ENCODE results near the gene STAB2.
"Not testable (repeated sequence)": the region's sequence is repeated elsewhere in the genome, so short reads cannot be mapped to it uniquely, and the experiment has no call there.

STAB2 gene

DNA sequence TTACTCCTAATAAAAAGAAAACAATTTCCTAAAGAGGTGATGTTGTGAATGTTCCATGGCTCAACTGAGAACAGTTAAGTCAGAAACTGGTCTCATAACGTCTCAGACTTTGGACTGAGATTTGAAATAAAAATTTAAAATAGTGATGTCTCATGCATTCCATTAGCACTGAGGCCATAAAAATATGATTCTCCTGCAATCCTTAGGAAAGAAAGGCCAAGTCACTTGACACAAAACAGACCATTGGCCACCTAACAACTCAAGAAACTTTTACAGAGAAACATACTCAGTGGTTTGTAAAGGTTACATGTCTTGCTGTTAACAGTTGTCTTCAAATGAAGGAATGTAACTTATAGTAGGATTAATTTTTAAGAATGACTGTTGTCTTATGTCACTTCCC is 58.1 kb downstream of the STAB2 start:
- DNase-seq, result no peak
- H3K27me3 Mint-ChIP-seq (ENCODE audit: low read depth, poor library complexity), result peaks cover 9% of the 10 kb centered on the region
- no peak overlapping the region for H3K4me3 Mint-ChIP-seq
- H3K4me1 Mint-ChIP-seq, result no peaks in the 10 kb centered on the region
- TF ChIP-seq, protein P1, sequence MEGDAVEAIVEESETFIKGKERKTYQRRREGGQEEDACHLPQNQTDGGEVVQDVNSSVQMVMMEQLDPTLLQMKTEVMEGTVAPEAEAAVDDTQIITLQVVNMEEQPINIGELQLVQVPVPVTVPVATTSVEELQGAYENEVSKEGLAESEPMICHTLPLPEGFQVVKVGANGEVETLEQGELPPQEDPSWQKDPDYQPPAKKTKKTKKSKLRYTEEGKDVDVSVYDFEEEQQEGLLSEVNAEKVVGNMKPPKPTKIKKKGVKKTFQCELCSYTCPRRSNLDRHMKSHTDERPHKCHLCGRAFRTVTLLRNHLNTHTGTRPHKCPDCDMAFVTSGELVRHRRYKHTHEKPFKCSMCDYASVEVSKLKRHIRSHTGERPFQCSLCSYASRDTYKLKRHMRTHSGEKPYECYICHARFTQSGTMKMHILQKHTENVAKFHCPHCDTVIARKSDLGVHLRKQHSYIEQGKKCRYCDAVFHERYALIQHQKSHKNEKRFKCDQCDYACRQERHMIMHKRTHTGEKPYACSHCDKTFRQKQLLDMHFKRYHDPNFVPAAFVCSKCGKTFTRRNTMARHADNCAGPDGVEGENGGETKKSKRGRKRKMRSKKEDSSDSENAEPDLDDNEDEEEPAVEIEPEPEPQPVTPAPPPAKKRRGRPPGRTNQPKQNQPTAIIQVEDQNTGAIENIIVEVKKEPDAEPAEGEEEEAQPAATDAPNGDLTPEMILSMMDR (IDR thresholded peaks at IDR 0.05), result no peak
- H3K36me3 Mint-ChIP-seq (ENCODE audit: low read depth), result no peaks in the 10 kb centered on the region
- no peak overlapping the region for H3K27ac Mint-ChIP-seq
- peaks cover 4% of the 10 kb centered on the region for H3K9me3 Mint-ChIP-seq

DNA sequence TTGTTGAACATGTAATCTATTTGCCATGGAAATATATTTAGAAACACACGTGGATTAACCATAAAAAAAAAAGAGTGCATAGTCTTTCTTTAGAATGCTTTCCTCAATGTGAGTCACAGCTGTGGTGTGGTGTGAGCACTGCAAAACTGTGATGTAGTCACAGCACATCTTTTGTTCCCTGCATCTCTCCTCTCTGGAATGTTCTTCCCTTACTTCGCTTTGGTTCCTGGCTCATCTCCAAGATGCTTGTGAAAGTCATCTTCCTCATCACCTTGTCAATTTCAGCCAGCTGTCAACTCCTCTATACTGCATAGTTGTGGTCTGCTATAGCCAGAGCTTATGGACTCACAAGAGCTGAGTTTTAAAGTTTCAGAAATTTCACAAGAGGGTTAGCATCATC is 60.2 kb downstream of the STAB2 start:
- H3K27ac Mint-ChIP-seq, result no peak overlapping the region
- H3K36me3 Mint-ChIP-seq (ENCODE audit: low read depth), result no peaks in the 10 kb centered on the region
- no peak for DNase-seq
- TF ChIP-seq, protein P1 (IDR thresholded peaks at IDR 0.05), result no peak
- H3K4me3 Mint-ChIP-seq, result no peak overlapping the region
- peaks cover 11% of the 10 kb centered on the region for H3K27me3 Mint-ChIP-seq (ENCODE audit: low read depth, poor library complexity)
- H3K4me1 Mint-ChIP-seq, result no peaks in the 10 kb centered on the region
- peaks cover 4% of the 10 kb centered on the region for H3K9me3 Mint-ChIP-seq

DNA sequence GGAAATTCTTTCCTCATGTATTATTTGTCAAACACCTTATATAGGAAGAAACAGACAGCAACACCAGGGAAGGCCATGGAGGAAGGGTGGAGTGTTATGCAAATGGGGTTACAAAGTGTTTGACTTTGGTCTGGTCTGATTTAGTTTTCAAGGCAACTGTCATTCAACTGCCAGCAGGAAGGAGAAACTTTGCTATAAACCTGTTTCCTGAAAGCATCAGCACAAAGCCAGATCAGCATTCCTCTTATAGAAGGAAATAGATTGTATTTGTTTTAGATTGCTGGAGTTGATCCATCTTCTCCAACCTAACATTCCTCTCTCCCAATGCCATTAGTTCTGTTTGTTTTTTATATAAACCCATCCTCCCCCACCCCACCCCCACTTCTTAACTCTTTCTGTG is 65.7 kb downstream of the STAB2 start:
- no peaks in the 10 kb centered on the region for H3K9me3 Mint-ChIP-seq
- no peaks in the 10 kb centered on the region for H3K36me3 Mint-ChIP-seq (ENCODE audit: low read depth)
- peaks cover 13% of the 10 kb centered on the region for H3K27me3 Mint-ChIP-seq (ENCODE audit: low read depth, poor library complexity)
- DNase-seq, result no peak
- TF ChIP-seq, protein P1 (IDR thresholded peaks at IDR 0.05), result no peak
- H3K27ac Mint-ChIP-seq, result no peak overlapping the region
- peaks cover 4% of the 10 kb centered on the region for H3K4me1 Mint-ChIP-seq
- no peak overlapping the region for H3K4me3 Mint-ChIP-seq

DNA sequence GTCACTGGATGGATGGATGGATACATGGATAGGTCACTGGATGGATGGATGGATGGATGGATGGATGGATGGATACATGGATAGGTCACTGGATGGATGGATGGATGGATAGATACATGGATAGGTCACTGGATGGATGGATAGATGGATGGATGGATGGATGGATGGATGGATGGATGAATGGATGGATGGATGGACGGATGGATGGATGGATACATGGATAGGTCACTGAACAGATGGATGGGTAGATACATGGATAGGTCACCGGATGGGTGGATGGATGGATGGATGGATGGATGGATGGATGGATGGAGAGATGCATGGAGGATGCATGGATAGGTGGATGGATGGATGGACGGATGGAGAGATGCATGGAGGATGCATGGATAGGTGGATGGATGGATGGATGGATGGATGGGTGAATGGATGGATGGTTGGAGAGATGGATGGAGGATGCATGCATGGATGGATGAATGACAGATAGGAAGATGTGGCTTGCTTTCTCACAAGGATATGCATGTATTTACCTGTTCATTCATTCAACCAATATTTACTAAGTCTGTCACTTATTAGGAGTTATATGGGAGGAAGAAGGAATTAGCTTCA is 66.6 kb downstream of the STAB2 start:
- not testable (repeated sequence) for H3K4me1 Mint-ChIP-seq; H3K27ac Mint-ChIP-seq; H3K36me3 Mint-ChIP-seq (ENCODE audit: low read depth); DNase-seq; H3K9me3 Mint-ChIP-seq; H3K4me3 Mint-ChIP-seq
- peaks cover 13% of the 10 kb centered on the region for H3K27me3 Mint-ChIP-seq (ENCODE audit: low read depth, poor library complexity)

DNA sequence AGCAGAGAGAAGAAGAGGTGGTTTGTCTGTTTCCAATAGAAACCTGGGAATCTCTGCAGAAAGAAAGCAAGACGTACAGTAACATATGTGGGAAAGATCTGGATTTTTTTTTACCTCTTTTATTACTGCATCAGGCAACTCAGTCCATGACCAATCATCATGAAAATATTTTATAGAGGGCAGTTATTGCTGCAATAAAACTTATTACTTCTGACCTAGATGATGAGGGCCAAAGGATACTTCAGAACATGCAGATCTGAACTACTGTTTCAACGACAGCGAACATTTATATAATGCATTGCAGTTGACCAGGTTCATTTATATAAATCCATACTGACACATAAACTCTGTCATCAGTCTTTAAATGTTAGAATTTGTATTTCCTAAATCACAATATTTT is 67.7 kb downstream of the STAB2 start:
- peaks cover 7% of the 10 kb centered on the region for H3K27me3 Mint-ChIP-seq (ENCODE audit: low read depth, poor library complexity)
- no peak overlapping the region for H3K27ac Mint-ChIP-seq
- peaks cover 10% of the 10 kb centered on the region for H3K4me1 Mint-ChIP-seq
- no peaks in the 10 kb centered on the region for H3K36me3 Mint-ChIP-seq (ENCODE audit: low read depth)
- no peaks in the 10 kb centered on the region for H3K9me3 Mint-ChIP-seq
- no peak for DNase-seq
- no peak overlapping the region for H3K4me3 Mint-ChIP-seq
- TF ChIP-seq, protein P1 (IDR thresholded peaks at IDR 0.05), result no peak

DNA sequence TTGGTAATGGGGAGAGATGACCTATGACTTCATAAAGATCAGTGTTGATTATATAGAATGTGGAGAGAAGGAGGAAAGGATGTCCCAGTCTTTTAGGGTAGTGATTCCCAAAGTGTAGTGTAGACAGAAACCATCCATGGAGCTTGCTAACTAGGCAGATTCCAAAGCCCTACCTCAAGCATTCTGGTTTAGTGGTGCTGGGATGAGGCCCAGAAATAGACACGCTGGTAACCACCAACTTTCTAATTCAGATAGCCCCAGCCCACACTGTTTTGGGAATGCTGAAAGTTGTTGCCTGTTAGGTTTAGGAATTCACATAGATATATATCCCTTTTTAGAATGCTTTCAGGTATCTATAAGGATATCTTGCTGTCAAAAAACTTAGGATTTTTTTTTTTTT is 69.2 kb downstream of the STAB2 start:
- Mint-ChIP-seq H3K9me3 (no peaks in the 10 kb centered on the region), H3K4me1 (peaks cover 10% of the 10 kb centered on the region), H3K27me3 (ENCODE audit: low read depth, poor library complexity) (peaks cover 7% of the 10 kb centered on the region), H3K36me3 (ENCODE audit: low read depth) (no peaks in the 10 kb centered on the region), H3K4me3 (no peak overlapping the region), H3K27ac (no peak overlapping the region)
- TF ChIP-seq, protein P1 (IDR thresholded peaks at IDR 0.05), result no peak
- DNase-seq, result no peak
